Measurements from ENCODE around the gene MYBPC2. TPM values are rescaled to one million over a fixed set of nuclear protein-coding genes. Genes with fewer than 3 reads are reported as not detected.

The MYBPC2 gene
- total and polyA plus RNA-seq, 2 donors (not counting 3 experiments of a cell fraction or from before 2014, with no cell fraction given) = 0.03 TPM; not detected in 1

- ChIA-PET CTCF (no interaction called here), POLR2A (no interaction called here)
- H3K4me2 ChIP-seq (ENCODE audit: insufficient read depth, low read length) = no peak overlapping the region
- intact Hi-C loops (cut with micrococcal nuclease) (no loop called here), dilution Hi-C loops (cut with MboI; ENCODE audit: extremely low pct_ligation_motif_present, low sequenced_read_pairs) (no loop called here)
- TF ChIP-seq EZH2 (IDR thresholded peaks at IDR 0.05; ENCODE audit: borderline replicate concordance, low read depth, low read length, severe bottlenecking) = no peak
- TF ChIP-seq FOS (IDR thresholded peaks at IDR 0.05; ENCODE audit: borderline replicate concordance, insufficient read depth, low read length) = no peak
- no peak for TF ChIP-seq POLR2A (IDR thresholded peaks at IDR 0.05; ENCODE audit: low read depth, low read length)
- TF ChIP-seq MAX (IDR thresholded peaks at IDR 0.05; ENCODE audit: insufficient read depth, insufficient read length) = no peak
- no peak for TF ChIP-seq CTCF (IDR thresholded peaks at IDR 0.05; ENCODE audit: extremely low read depth in 1 of 2, insufficient read depth in 1 of 2, low read depth in 1 of 2, low read length in 2 of 2)
- no peak for TF ChIP-seq GATA2 (IDR thresholded peaks at IDR 0.05; ENCODE audit: insufficient read depth, insufficient read length, low read depth, low read length)
- no peak for TF ChIP-seq MYC (IDR thresholded peaks at IDR 0.05; ENCODE audit: low read depth, low read length)
- TF ChIP-seq POLR2AphosphoS5 (IDR thresholded peaks at IDR 0.05; ENCODE audit: insufficient read depth, low read depth, low read length) = no peak
- TF ChIP-seq JUN (IDR thresholded peaks at IDR 0.05; ENCODE audit: borderline replicate concordance, insufficient read depth, insufficient read length, low read depth) = no peak
- no peak overlapping the region for H3K27ac ChIP-seq (ENCODE audit: insufficient read depth, low read depth, low read length)
- H4K20me1 ChIP-seq (replicated peaks; ENCODE audit: control insufficient read depth, extremely low read depth, insufficient read depth, low read length) = no peaks in the 10 kb centered on the region
- H3K4me1 ChIP-seq (ENCODE audit: control insufficient read depth, extremely low read depth, insufficient read depth, low read length) = peaks cover 7% of the 10 kb centered on the region
- H3K79me2 ChIP-seq (ENCODE audit: control insufficient read depth, insufficient read depth, low read length) = no peaks in the 10 kb centered on the region
- no peaks in the 10 kb centered on the region for H3K36me3 ChIP-seq (ENCODE audit: control insufficient read depth in 2 of 2, extremely low read depth in 1 of 2, insufficient read depth in 2 of 2, low read length in 2 of 2)
- no peak overlapping the region for H3K9ac ChIP-seq (replicated peaks; ENCODE audit: extremely low read depth, insufficient read depth, low read length)
- no peaks in the 10 kb centered on the region for H3K9me3 ChIP-seq (replicated peaks; ENCODE audit: control insufficient read depth, insufficient read depth, low read length)
- no peak overlapping the region for H2AFZ ChIP-seq (ENCODE audit: low read depth, low read length)
- FAIRE-seq = no peak
- no peaks in the 10 kb centered on the region for H3K9me1 ChIP-seq (replicated peaks; ENCODE audit: control insufficient read depth, extremely low read depth, insufficient read depth, low read length)
- BruUV-seq (replicated peaks) = no TSS peak
- H3K4me3 ChIP-seq (replicated peaks in 1 of 3; ENCODE audit: insufficient read depth in 1 of 3, low read depth in 1 of 3, low read length in 3 of 3) = no peak overlapping the region
- no peak for DNase-seq (ENCODE audit: low read depth, low spot score)
- no peaks in the 10 kb centered on the region for H3K27me3 ChIP-seq (ENCODE audit: control insufficient read depth in 2 of 2, insufficient read depth in 2 of 2, low read length in 2 of 2)
Measured at GRCh38 chr19:50505856-50506611, 73.3 kb downstream of the MYBPC2 start.
